K562 (cell line): ENCODE results near the gene FANCD2. TPM values are rescaled to one million over a fixed set of nuclear protein-coding genes. Genes with fewer than 3 reads are reported as not detected.

Experiments
- ARID1B ChIP-seq: fragments of 450-650 bp; IDR thresholded peaks from 2 replicates; pipeline ENCODE4 v1.6.1; 2016; ENCODE audit warnings: antibody characterized with exemption, mild to moderate bottlenecking, inconsistent platforms
- ARID4B ChIP-seq: sonication (generic); formaldehyde crosslinking; IDR thresholded peaks from 2 replicates; pipeline ENCODE4 v1.8.0; 2022; ENCODE audit warnings: mild to moderate bottlenecking, missing genetic modification reagents
- NR2F6 ChIP-seq: fragments of 450-650 bp; formaldehyde crosslinking; IDR thresholded peaks from 2 replicates; pipeline ENCODE4 v1.4.0; 2020; ENCODE audit warnings: mild to moderate bottlenecking
- NR3C1 ChIP-seq: sonication (generic); formaldehyde crosslinking; IDR thresholded peaks from 2 replicates; pipeline ENCODE4 v1.8.1; 2022; ENCODE audit warnings: missing genetic modification reagents
- SP2 ChIP-seq: IDR thresholded peaks from 2 replicates; pipeline ENCODE4 v1.6.1; 2011; ENCODE audit warnings: mild to moderate bottlenecking, low read depth, low read length, moderate library complexity; ENCODE audit not compliant: poor library complexity, severe bottlenecking; ENCODE audit errors: extremely low read depth
- ZBTB40 ChIP-seq, 2 experiments: fragments of 450-650 bp in 1 of 2; sonication (generic) in 1 of 2; formaldehyde crosslinking in 1 of 2; IDR thresholded peaks; 2 replicates each; pipeline versions ENCODE4 v1.7.1 to v1.9.0; 2016 to 2022; ENCODE audit warnings: inconsistent platforms in 1 of 2, mild to moderate bottlenecking in 1 of 2, missing genetic modification reagents in 1 of 2
- polyA plus RNA-seq, 8 experiments: library from polyadenylated mRNA; depleted of rRNA in 4 of 8; stranded (reverse) in 5 of 8; unstranded in 3 of 8; fragments of >200 nt; fragmentation: Nextera tagmentation in 2 of 8; fragmentation: Illumina TruSeq in 1 of 8; extraction: Ambion mirVana in 2 of 8; extraction: Trizol in 1 of 8; gene quantifications; 2 replicates each; pipeline versions ENCODE4 v1.2.1 to v1.2.3, GENCODE V29; 2011 to 2014; ENCODE audit warnings: inconsistent platforms in 1 of 8, missing spikeins in 1 of 8
- total RNA-seq, 7 experiments: library from RNA; depleted of rRNA in 6 of 7; stranded (reverse); fragments of >200 nt in 6 of 7; fragmentation: Illumina TruSeq in 2 of 7; extraction: Trizol in 2 of 7; gene quantifications; 2 replicates each; pipeline versions ENCODE4 v1.2.1 to v1.2.3, GENCODE V29; 2011 to 2021; ENCODE audit warnings: low replicate concordance in 1 of 7

The FANCD2 gene
- total and polyA plus RNA-seq, 9 of the 15 experiments (the other 6 are each of a cell fraction or from before 2014, with no cell fraction given) = 59.4 to 137 (median 96.1) TPM

GRCh38 chr3:10116138-10116460 is 89.9 kb downstream of the FANCD2 start (continued):
- TF ChIP-seq ZBTB40 (IDR thresholded peaks at IDR 0.05) (peak; percentile 45; the same call in 1 of the 2 replicates), ZBTB40 (CRISPR knock-in tag; IDR thresholded peaks at IDR 0.05) (no peak), ARID1B (peak; percentile 22; the same call in 1 of the 2 replicates), ARID4B (CRISPR knock-in tag) (0 out of 2 replicates have a peak, but pooled peaks have one; percentile 45), NR2F6 (no peak), NR3C1 (CRISPR knock-in tag) (no peak), SP2 (peak; percentile 14)
- TF ChIP-seq, all 486 proteins: peak for 11
